ENCODE data around the gene CALN1.
"Not testable (repeated sequence)": the region's sequence is repeated elsewhere in the genome, so short reads cannot be mapped to it uniquely, and the experiment has no call there.

Gene CALN1

GRCh38 chr7:72265071-72265904 lies 146.8 kb downstream of the CALN1 start:
- DNase-seq: no peak

- no peak for DNase-seq
Measured at GRCh38 chr7:72260406-72260805, 151.7 kb downstream of the CALN1 start.

GRCh38 chr7:72258074-72258473 lies 154.1 kb downstream of the CALN1 start:
- DNase-seq: no peak

- no peak for DNase-seq
Measured at GRCh38 chr7:72254455-72254854, 157.7 kb downstream of the CALN1 start.

GRCh38 chr7:72249106-72249505 lies 163.0 kb downstream of the CALN1 start:
- DNase-seq: no peak

GRCh38 chr7:72244826-72245398 lies 167.2 kb downstream of the CALN1 start:
- no peak for DNase-seq

GRCh38 chr7:72243329-72243728 lies 168.8 kb downstream of the CALN1 start:
- no peak for DNase-seq

- no peak for DNase-seq
Measured at GRCh38 chr7:72235351-72235750, 176.8 kb downstream of the CALN1 start.

GRCh38 chr7:72234086-72234485 lies 178.1 kb downstream of the CALN1 start:
- DNase-seq: no peak

GRCh38 chr7:72230281-72230680 lies 181.9 kb downstream of the CALN1 start:
- DNase-seq: no peak

GRCh38 chr7:72223351-72223750 lies 188.8 kb downstream of the CALN1 start:
- DNase-seq: peak; percentile 57

- DNase-seq: no peak
Measured at GRCh38 chr7:72222136-72222535, 190.0 kb downstream of the CALN1 start.

GRCh38 chr7:72219500-72219899 lies 192.6 kb downstream of the CALN1 start:
- DNase-seq: no peak

GRCh38 chr7:72217151-72217550 lies 195.0 kb downstream of the CALN1 start:
- DNase-seq: no peak

GRCh38 chr7:72213769-72214168 lies 198.4 kb downstream of the CALN1 start:
- DNase-seq: no peak

GRCh38 chr7:72213081-72213480 lies 199.1 kb downstream of the CALN1 start:
- DNase-seq: no peak

- DNase-seq: no peak
Measured at GRCh38 chr7:72211175-72211574, 201.0 kb downstream of the CALN1 start.

GRCh38 chr7:72209006-72209405 lies 203.1 kb downstream of the CALN1 start:
- not testable (repeated sequence) for DNase-seq

- DNase-seq: no peak
Measured at GRCh38 chr7:72196176-72196575, 216.0 kb downstream of the CALN1 start.

- DNase-seq: no peak
Measured at GRCh38 chr7:72190919-72191318, 221.2 kb downstream of the CALN1 start.

GRCh38 chr7:72190146-72190545 lies 222.0 kb downstream of the CALN1 start:
- no peak for DNase-seq

GRCh38 chr7:72187179-72187578 lies 225.0 kb downstream of the CALN1 start:
- DNase-seq: no peak

GRCh38 chr7:72183835-72184234 lies 228.3 kb downstream of the CALN1 start:
- no peak for DNase-seq

- no peak for DNase-seq
Measured at GRCh38 chr7:72182036-72182435, 230.1 kb downstream of the CALN1 start.

- no peak for DNase-seq
Measured at GRCh38 chr7:72176875-72177274, 235.3 kb downstream of the CALN1 start.

Measured in GDM1 (cell line).